ENCODE measurements around the gene ENKD1. TPM values are rescaled to one million over a fixed set of nuclear protein-coding genes. Genes with fewer than 3 reads are reported as not detected.

Gene ENKD1
- total and polyA plus RNA-seq, 4 experiments from 2014 or later = 1.1 to 7.7 (median 4.6) TPM

DNA sequence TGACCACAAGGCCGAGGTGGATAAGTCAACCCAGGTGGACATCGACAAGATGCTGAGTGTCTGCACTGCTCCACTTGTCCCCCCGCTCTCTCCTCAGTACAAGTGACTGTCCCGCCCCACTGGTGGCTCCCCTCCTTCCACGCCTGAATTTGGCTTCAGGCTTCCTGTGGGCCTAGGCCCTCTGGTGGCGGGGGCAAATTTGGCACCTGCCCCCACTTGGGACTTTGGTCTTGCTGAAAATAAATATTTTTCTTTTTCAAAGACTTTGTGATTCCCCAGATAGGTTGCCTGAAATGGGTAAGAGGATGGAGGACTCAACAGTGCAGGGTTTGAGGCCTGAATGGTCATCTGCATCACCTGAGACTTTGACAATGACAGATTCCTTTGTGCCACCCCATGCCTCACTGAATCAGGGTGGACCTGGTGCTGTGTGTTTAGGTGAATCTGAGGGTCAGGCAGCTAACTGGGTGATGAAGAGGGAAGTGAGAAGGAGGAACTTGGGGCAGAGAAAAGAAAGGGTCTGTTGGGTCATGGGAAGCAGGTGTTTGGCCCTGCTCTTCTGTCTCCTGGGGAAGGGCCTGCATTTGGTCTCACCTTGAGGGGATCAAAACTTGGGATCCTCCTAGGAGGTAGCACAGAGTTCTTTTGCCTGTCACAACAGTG is 2.1 kb upstream of the ENKD1 start:
- H3K4me3 ChIP-seq (ENCODE audit: low read length in 2 of 2) = no peak overlapping the region
- Mint-ChIP-seq H3K36me3 (peaks cover 0 to 1% of the 10 kb centered on the region in 2 donors), H3K9me3 (no peaks in the 10 kb centered on the region), H3K27me3 (no peaks in the 10 kb centered on the region), H3K27ac (peak overlapping the region in 5 of 7 donors; percentile 53 to 86 (median 64)), H3K4me1 (peaks cover 8 to 49% (median 15%) of the 10 kb centered on the region in 4 donors), H3K4me3 (peak overlapping the region in 3 of 8 donors; percentile 45 to 66 (median 49))
- H3K27ac ChIP-seq (ENCODE audit: low read depth, low read length) = no peak overlapping the region
- no peaks in the 10 kb centered on the region for H3K36me3 ChIP-seq (ENCODE audit: insufficient read depth, low read length)
- H3K9me3 ChIP-seq (ENCODE audit: control insufficient read depth in 1 of 2, low read length in 2 of 2) = no peaks in the 10 kb centered on the region
- H3K27me3 ChIP-seq (ENCODE audit: insufficient read depth, low read length) = no peaks in the 10 kb centered on the region
- DNase-seq = no peak
- intact Hi-C loops (cut with micrococcal nuclease) = loop anchor here (1.0 kb wide), 3 partner anchors 23 to 147 kb away; partner anchors contain the start of gene CARMIL2
- CTCF ChIA-PET (ENCODE audit: partially characterized antibody) = interaction anchor here (0.6 to 10.4 kb wide), 23 partner anchors 9 to 187 kb away, joined by 3 to 143 read pairs (median 5); partner anchors contain the start of genes ACD, ATP6V0D1, CARMIL2 and GFOD2
- POLR2A ChIA-PET (ENCODE audit: partially characterized antibody) = interaction anchor here (1.1 to 6.9 kb wide), 9 partner anchors 16 to 155 kb away, joined by 3 to 55 read pairs (median 11); partner anchors contain the start of genes CARMIL2 and CTCF
- peaks cover 24% of the 10 kb centered on the region for H3K4me1 ChIP-seq (ENCODE audit: insufficient read depth, low read length)

- peak overlapping the region in 1 of 2 donors; percentile 89 for H3K4me3 ChIP-seq (ENCODE audit: low read length in 2 of 2)
- H3K4me1 ChIP-seq (ENCODE audit: insufficient read depth, low read length) = peaks cover 24% of the 10 kb centered on the region
- Mint-ChIP-seq H3K27me3 (no peaks in the 10 kb centered on the region), H3K9me3 (no peaks in the 10 kb centered on the region), H3K36me3 (peaks cover 0 to 1% of the 10 kb centered on the region in 2 donors), H3K4me3 (peak overlapping the region; percentile 40 to 92 (median 63)), H3K27ac (peak overlapping the region in 6 of 7 donors; percentile 41 to 75 (median 62)), H3K4me1 (peaks cover 8 to 49% (median 15%) of the 10 kb centered on the region in 4 donors)
- peak overlapping the region; percentile 64 for H3K27ac ChIP-seq (ENCODE audit: low read depth, low read length)
- POLR2A ChIA-PET (ENCODE audit: partially characterized antibody) = interaction anchor here (0.9 to 6.9 kb wide), 14 partner anchors 10 to 186 kb away, joined by 3 to 55 read pairs (median 8); partner anchors contain the start of genes ATP6V0D1, CARMIL2 and CTCF
- H3K27me3 ChIP-seq (ENCODE audit: insufficient read depth, low read length) = no peaks in the 10 kb centered on the region
- CTCF ChIA-PET (ENCODE audit: partially characterized antibody) = interaction anchor here (0.8 to 10.4 kb wide), 21 partner anchors 9 to 186 kb away, joined by 3 to 143 read pairs (median 5); partner anchors contain the start of genes ACD, ATP6V0D1, CARMIL2 and GFOD2
- intact Hi-C loops (cut with micrococcal nuclease) = loop anchor here (1.0 kb wide), 3 partner anchors 23 to 147 kb away; partner anchors contain the start of gene CARMIL2
- no peaks in the 10 kb centered on the region for H3K36me3 ChIP-seq (ENCODE audit: insufficient read depth, low read length)
- no peaks in the 10 kb centered on the region for H3K9me3 ChIP-seq (ENCODE audit: control insufficient read depth in 1 of 2, low read length in 2 of 2)
- DNase-seq = peak; percentile 78 to 90 (median 82)
Measured at GRCh38 chr16:67667817-67668494, 1.4 kb upstream of the ENKD1 start.

GRCh38 chr16:67667453-67667816 is 885 bp upstream of the ENKD1 start:
- Mint-ChIP-seq H3K27ac (peak overlapping the region in 6 of 7 donors; percentile 50 to 75 (median 65)), H3K9me3 (no peaks in the 10 kb centered on the region), H3K27me3 (no peaks in the 10 kb centered on the region), H3K4me3 (peak overlapping the region; percentile 76 to 92 (median 80)), H3K36me3 (peaks cover 0 to 1% of the 10 kb centered on the region in 2 donors), H3K4me1 (peaks cover 6 to 45% (median 11%) of the 10 kb centered on the region in 4 donors)
- H3K36me3 ChIP-seq (ENCODE audit: insufficient read depth, low read length) = no peaks in the 10 kb centered on the region
- CTCF ChIA-PET (ENCODE audit: partially characterized antibody) = interaction anchor here (0.9 to 10.4 kb wide), 17 partner anchors 9 to 186 kb away, joined by 3 to 143 read pairs (median 6); partner anchors contain the start of genes ACD, ATP6V0D1, CARMIL2 and GFOD2
- H3K4me1 ChIP-seq (ENCODE audit: insufficient read depth, low read length) = peaks cover 24% of the 10 kb centered on the region
- peak overlapping the region; percentile 64 for H3K27ac ChIP-seq (ENCODE audit: low read depth, low read length)
- H3K4me3 ChIP-seq (ENCODE audit: low read length in 2 of 2) = peak overlapping the region in 1 of 2 donors; percentile 89
- no peaks in the 10 kb centered on the region for H3K27me3 ChIP-seq (ENCODE audit: insufficient read depth, low read length)
- intact Hi-C loops (cut with micrococcal nuclease) = no loop called here
- POLR2A ChIA-PET (ENCODE audit: partially characterized antibody) = interaction anchor here (0.9 to 6.9 kb wide), 16 partner anchors 9 to 186 kb away, joined by 3 to 55 read pairs (median 6); partner anchors contain the start of genes ATP6V0D1, CARMIL2, CTCF and GFOD2
- DNase-seq = no peak
- H3K9me3 ChIP-seq (ENCODE audit: control insufficient read depth in 1 of 2, low read length in 2 of 2) = no peaks in the 10 kb centered on the region

DNA sequence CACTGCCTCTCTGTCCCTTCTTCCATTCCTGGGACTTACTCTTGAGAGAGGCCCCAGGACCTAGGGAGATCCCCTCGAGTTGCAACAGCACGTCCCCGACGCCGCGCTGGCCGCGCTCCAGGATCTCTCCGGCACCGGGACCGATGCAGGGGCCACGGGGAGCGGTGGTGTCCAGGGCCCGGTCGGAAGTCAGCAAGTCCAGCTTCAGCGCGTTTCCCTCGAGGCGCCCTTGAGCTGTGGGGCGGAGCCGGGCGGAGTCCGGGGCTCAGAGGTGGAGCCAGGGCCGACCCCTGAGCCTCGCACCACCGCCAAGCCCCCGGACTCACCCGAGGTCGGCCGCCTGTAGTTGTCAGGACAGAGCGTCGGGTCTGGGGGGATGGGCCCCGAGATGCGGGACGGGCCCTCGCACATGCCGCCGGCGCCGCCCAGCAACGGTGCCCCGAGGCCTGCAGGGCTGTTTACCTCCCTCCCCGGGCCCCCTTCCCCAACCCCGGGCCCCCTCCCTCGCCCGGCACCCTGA is 458 bp downstream of the ENKD1 start:
- no peaks in the 10 kb centered on the region for H3K27me3 Mint-ChIP-seq
- ChIA-PET POLR2A (ENCODE audit: partially characterized antibody) (interaction anchor here (0.8 to 6.9 kb wide), 13 partner anchors 16 to 185 kb away, joined by 3 to 55 read pairs (median 11); partner anchors contain the start of genes ATP6V0D1, CARMIL2, CTCF and GFOD2), CTCF (ENCODE audit: partially characterized antibody) (interaction anchor here (0.6 to 10.4 kb wide), 5 partner anchors 22 to 567 kb away, joined by 3 to 143 read pairs (median 33); partner anchors contain the start of gene CARMIL2)
- peak overlapping the region in 6 of 7 donors; percentile 24 to 74 (median 60) for H3K27ac Mint-ChIP-seq
- H3K9me3 ChIP-seq (ENCODE audit: control insufficient read depth in 1 of 2, low read length in 2 of 2) = no peaks in the 10 kb centered on the region
- H3K36me3 ChIP-seq (ENCODE audit: insufficient read depth, low read length) = no peaks in the 10 kb centered on the region
- peaks cover 35% of the 10 kb centered on the region for H3K4me1 ChIP-seq (ENCODE audit: insufficient read depth, low read length)
- H3K9me3 Mint-ChIP-seq = no peaks in the 10 kb centered on the region
- peak overlapping the region; percentile 61 to 89 for H3K4me3 ChIP-seq (ENCODE audit: low read length in 2 of 2)
- intact Hi-C loops (cut with micrococcal nuclease) = loop anchor here (1.0 kb wide), 1 partner anchor 104 kb away; the partner anchor contains the start of gene CTCF
- H3K4me1 Mint-ChIP-seq = peaks cover 7 to 52% (median 16%) of the 10 kb centered on the region in 4 donors
- peaks cover 0 to 4% of the 10 kb centered on the region in 2 donors for H3K36me3 Mint-ChIP-seq
- H3K27me3 ChIP-seq (ENCODE audit: insufficient read depth, low read length) = no peaks in the 10 kb centered on the region
- peak overlapping the region; percentile 53 to 82 (median 64) for H3K4me3 Mint-ChIP-seq
- peak overlapping the region; percentile 64 for H3K27ac ChIP-seq (ENCODE audit: low read depth, low read length)
- DNase-seq = no peak

- Histone ChIP-seq H3K4me1 (ENCODE audit: insufficient read depth, low read length) (peaks cover 38% of the 10 kb centered on the region), H3K4me3 (ENCODE audit: low read length in 2 of 2) (no peak overlapping the region), H3K9me3 (ENCODE audit: control insufficient read depth in 1 of 2, low read length in 2 of 2) (no peaks in the 10 kb centered on the region), H3K36me3 (ENCODE audit: insufficient read depth, low read length) (no peaks in the 10 kb centered on the region), H3K27me3 (ENCODE audit: insufficient read depth, low read length) (no peaks in the 10 kb centered on the region), H3K27ac (ENCODE audit: low read depth, low read length) (peak overlapping the region; percentile 64)
- Mint-ChIP-seq H3K27me3 (no peaks in the 10 kb centered on the region), H3K9me3 (no peaks in the 10 kb centered on the region), H3K36me3 (peaks cover 0 to 6% of the 10 kb centered on the region in 2 donors), H3K4me1 (peaks cover 7 to 55% (median 16%) of the 10 kb centered on the region in 4 donors), H3K4me3 (peak overlapping the region; percentile 53 to 82 (median 64)), H3K27ac (peak overlapping the region; percentile 22 to 74 (median 59))
- no peak for DNase-seq
- intact Hi-C loops (cut with micrococcal nuclease) = no loop called here
- ChIA-PET POLR2A (ENCODE audit: partially characterized antibody) (interaction anchor here (1.0 to 6.9 kb wide), 10 partner anchors 17 to 184 kb away, joined by 3 to 55 read pairs (median 9); partner anchors contain the start of genes ATP6V0D1, CARMIL2, CTCF and GFOD2), CTCF (ENCODE audit: partially characterized antibody) (interaction anchor here (1.2 to 10.4 kb wide), 4 partner anchors 21 to 260 kb away, joined by 3 to 143 read pairs (median 61); partner anchors contain the start of gene CARMIL2)
Measured at GRCh38 chr16:67665598-67665997, 952 bp downstream of the ENKD1 start.

DNA sequence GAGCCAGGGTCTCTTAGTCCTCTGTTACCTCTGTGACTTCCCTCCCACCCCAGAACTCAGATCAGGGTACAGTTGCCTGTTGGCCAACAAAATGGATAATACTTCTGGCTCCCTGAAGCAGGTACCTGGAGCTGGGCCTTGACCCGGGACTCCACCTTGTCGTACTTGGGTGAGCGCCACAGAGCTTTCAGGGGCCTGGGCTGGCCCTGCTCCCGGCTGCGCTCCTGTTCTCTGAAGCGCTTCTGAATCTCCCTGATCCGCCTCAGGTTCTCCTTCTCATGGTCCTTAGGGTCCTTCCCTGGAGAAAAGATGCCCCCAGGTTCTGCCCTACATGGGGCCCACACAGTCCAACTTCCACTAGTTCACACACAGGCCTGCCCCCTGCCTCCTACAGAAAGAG is 1.7 kb downstream of the ENKD1 start:
- intact Hi-C loops (cut with micrococcal nuclease) = loop anchor here (5.0 kb wide), 1 partner anchor 52 kb away; the partner anchor contains the start of gene GFOD2

More for the DNA sequence above, 1.7 kb downstream of the ENKD1 start:
- Histone ChIP-seq H3K36me3 (ENCODE audit: insufficient read depth, low read length) (no peaks in the 10 kb centered on the region), H3K4me1 (ENCODE audit: insufficient read depth, low read length) (peaks cover 38% of the 10 kb centered on the region), H3K9me3 (ENCODE audit: control insufficient read depth in 1 of 2, low read length in 2 of 2) (no peaks in the 10 kb centered on the region), H3K4me3 (ENCODE audit: low read length in 2 of 2) (no peak overlapping the region), H3K27ac (ENCODE audit: low read depth, low read length) (no peak overlapping the region), H3K27me3 (ENCODE audit: insufficient read depth, low read length) (no peaks in the 10 kb centered on the region)
- Mint-ChIP-seq H3K4me1 (peaks cover 7 to 59% (median 16%) of the 10 kb centered on the region in 4 donors), H3K9me3 (no peaks in the 10 kb centered on the region), H3K4me3 (peak overlapping the region in 3 of 8 donors; percentile 28 to 78 (median 36)), H3K27me3 (no peaks in the 10 kb centered on the region), H3K36me3 (peaks cover 0 to 7% of the 10 kb centered on the region in 2 donors), H3K27ac (peak overlapping the region; percentile 19 to 84 (median 74))
- no peak for DNase-seq
- ChIA-PET POLR2A (ENCODE audit: partially characterized antibody) (interaction anchor here (0.7 to 6.9 kb wide), 6 partner anchors 17 to 180 kb away, joined by 3 to 55 read pairs (median 4); partner anchors contain the start of genes CARMIL2 and CTCF), CTCF (ENCODE audit: partially characterized antibody) (interaction anchor here (1.4 to 10.4 kb wide), 4 partner anchors 19 to 143 kb away, joined by 4 to 143 read pairs (median 61); partner anchors contain the start of gene CARMIL2)
